GM10248 (cell line): ENCODE data around the gene FAM184B.

Experiments used
- CTCF ChIA-PET: fragments of 300-600 bp; sonication (Branson Sonifier 250); formaldehyde crosslinking; extraction: SDS; loops from one replicate; lab custom pipeline; 2021; ENCODE audit warnings: antibody characterized with exemption; lab: Yijun Ruan, JAX
- POLR2A ChIA-PET: fragments of 350-650 bp; sonication (Branson Sonifier 250); formaldehyde crosslinking; extraction: SDS; loops from one replicate; lab custom pipeline; 2020; ENCODE audit warnings: antibody characterized with exemption; lab: Yijun Ruan, JAX
- DNase-seq: peaks from one replicate; pipeline ENCODE4 v3.0.0; 2012; ENCODE audit errors: extremely low spot score
- TF ChIP-seq, protein P1 (sequence below): IDR thresholded peaks from 2 replicates; pipeline ENCODE4 v1.5.1; 2012; ENCODE audit warnings: mild to moderate bottlenecking, low read depth; ENCODE audit errors: extremely low read depth, missing control alignments, control extremely low read depth

Gene FAM184B

GRCh38 chr4:17618926-17619325, 162.5 kb downstream of the FAM184B start:
- POLR2A ChIA-PET: no interaction called here
- CTCF ChIA-PET: interaction anchor here (1.4 kb wide), 1 partner anchor 70 kb away, joined by 3 read pairs; no protein-coding TSS in a partner anchor
- TF ChIP-seq, protein P1, sequence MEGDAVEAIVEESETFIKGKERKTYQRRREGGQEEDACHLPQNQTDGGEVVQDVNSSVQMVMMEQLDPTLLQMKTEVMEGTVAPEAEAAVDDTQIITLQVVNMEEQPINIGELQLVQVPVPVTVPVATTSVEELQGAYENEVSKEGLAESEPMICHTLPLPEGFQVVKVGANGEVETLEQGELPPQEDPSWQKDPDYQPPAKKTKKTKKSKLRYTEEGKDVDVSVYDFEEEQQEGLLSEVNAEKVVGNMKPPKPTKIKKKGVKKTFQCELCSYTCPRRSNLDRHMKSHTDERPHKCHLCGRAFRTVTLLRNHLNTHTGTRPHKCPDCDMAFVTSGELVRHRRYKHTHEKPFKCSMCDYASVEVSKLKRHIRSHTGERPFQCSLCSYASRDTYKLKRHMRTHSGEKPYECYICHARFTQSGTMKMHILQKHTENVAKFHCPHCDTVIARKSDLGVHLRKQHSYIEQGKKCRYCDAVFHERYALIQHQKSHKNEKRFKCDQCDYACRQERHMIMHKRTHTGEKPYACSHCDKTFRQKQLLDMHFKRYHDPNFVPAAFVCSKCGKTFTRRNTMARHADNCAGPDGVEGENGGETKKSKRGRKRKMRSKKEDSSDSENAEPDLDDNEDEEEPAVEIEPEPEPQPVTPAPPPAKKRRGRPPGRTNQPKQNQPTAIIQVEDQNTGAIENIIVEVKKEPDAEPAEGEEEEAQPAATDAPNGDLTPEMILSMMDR: no peak
- DNase-seq: no peak

DNA sequence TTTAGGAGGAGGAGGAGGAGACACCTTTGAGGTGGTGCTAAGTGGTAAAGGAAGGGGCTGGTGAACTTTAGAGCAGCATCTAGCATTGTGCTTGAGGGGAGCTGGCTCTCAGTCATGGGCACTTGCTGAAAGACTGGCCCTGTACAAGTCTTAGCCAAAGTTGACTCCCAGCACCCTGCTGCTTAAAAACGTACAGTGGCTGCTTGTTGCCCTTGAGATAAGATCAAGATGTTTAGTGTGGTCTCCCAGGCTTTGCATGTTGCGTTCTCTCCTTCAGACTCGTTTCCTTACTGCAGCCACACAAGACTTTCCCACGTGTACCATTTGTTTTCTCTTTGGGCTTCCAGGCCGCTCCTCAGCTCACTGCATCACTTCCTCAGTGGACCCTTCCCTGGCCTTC, 165.1 kb downstream of the FAM184B start:
- TF ChIP-seq, protein P1: no peak
- ChIA-PET POLR2A (no interaction called here), CTCF (interaction anchor here (1.1 to 2.1 kb wide), 2 partner anchors 20 to 144 kb away, joined by 3 to 6 read pairs; no protein-coding TSS in a partner anchor)
- no peak for DNase-seq

DNA sequence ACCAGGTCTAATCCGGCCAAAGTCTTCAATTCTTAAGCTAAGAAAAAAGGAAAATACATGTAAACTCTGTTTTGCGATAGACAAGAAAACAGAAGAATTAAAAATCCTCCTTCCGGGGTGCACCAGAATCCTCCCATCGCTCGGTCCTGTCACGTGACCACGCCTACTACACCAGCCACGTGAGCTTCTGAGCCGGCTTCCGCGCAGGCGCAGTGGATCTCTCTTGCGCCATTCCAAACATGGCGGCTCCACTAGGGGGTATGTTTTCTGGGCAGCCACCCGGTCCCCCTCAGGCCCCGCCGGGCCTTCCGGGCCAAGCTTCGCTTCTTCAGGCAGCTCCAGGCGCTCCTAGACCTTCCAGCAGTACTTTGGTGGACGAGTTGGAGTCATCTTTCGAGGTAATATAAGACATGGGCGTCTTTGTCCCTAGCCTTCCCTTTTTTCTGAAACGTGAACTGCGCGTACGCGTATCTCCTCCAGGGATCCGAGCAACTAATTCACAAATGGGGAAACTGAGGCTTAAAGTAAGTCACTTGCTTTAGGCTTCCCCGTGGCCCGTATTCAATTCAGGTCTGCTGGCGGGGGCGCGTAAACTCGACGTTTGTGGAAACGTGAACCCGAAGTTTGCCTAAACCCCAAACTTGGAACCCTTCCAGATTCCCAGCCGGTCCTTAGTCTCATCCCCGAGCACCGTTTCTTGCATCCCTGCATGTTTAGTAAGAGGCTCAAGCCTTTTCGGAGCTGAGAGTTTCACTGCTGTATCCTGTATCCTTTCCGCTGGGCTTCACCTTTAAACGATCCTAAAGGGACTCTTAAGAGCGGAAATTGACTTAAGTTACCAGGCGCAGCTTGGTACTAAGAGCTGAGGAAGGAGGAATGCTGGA, 166.8 kb downstream of the FAM184B start, which contains the start of gene MED28:
Gene MED28 (plus strand): TSS at position 226 of the 884 bp plus-strand sequence. CDS start 14 bp downstream, at position 240.
- DNase-seq: peak; percentile 98
- CTCF ChIA-PET: interaction anchor here (1.0 to 3.5 kb wide), 8 partner anchors 8 to 203 kb away, joined by 3 to 13 read pairs (median 4); no protein-coding TSS in a partner anchor
- TF ChIP-seq, protein P1: no peak
- POLR2A ChIA-PET: interaction anchor here (0.9 to 1.5 kb wide), 4 partner anchors 11 to 514 kb away, joined by 3 to 11 read pairs (median 4); no protein-coding TSS in a partner anchor

- ChIA-PET POLR2A (interaction anchor here (0.6 to 1.6 kb wide), 6 partner anchors 10 to 515 kb away, joined by 3 to 11 read pairs (median 4); no protein-coding TSS in a partner anchor), CTCF (interaction anchor here (1.0 to 3.5 kb wide), 8 partner anchors 8 to 203 kb away, joined by 3 to 13 read pairs (median 5); no protein-coding TSS in a partner anchor)
- DNase-seq: no peak
- TF ChIP-seq, protein P1: no peak
These were observed 167.5 kb downstream of the FAM184B start for GRCh38 chr4:17613761-17614415.

DNA sequence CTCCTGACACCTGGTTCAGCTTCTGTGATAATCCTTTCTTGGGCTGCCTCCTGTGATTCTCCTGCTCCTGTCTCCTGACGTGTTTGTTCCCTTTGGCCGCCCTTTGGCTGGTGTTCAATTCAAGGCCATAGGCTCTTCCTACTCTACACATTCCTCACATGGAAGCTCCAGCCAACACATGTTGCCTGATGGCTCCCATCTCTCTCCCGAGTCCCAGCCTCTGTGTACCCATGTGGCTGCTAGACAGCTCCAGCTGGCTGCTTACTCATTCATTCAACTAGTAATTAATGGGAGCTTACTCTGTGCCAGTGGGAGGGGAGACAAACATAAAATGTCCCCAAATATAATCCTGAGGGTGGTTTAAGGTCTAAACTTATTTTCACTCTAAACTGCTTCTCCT, 176.2 kb downstream of the FAM184B start:
- TF ChIP-seq, protein P1: no peak
- no peak for DNase-seq
- ChIA-PET CTCF (interaction anchor here (1.0 kb wide), 1 partner anchor 12 kb away, joined by 3 read pairs; no protein-coding TSS in a partner anchor), POLR2A (no interaction called here)

DNA sequence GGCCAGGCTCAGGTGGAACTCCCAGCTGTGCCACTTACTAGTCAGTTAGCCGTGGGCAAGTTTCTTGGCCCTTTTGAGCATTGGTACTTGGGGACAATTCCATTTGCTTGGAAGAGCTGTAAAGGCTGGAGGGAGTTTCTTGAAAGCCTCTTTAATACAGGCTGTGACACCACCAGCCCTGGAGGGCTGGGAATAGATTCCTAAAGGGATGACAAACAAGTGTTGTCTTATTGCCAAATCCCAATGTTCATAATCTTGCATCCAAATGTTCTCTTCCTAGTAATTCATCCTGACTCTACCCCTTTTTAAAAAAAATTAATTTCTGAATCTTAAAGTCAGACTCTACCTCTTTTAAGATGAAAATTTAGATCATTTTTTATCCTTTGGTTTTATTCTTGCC, 181.6 kb downstream of the FAM184B start:
- TF ChIP-seq, protein P1: no peak
- ChIA-PET POLR2A (no interaction called here), CTCF (interaction anchor here (1.7 to 4.0 kb wide), 2 partner anchors 15 to 51 kb away, joined by 6 to 13 read pairs; partner anchors contain the start of gene MED28)
- DNase-seq: no peak
